GM19351 (cell line): Measurements from ENCODE around the gene ABCF3.

Experiments
- ATAC-seq: cut with Tn5 transposase; IDR thresholded peaks from one replicate; pipeline ENCODE4 v1.9.1; 2021; ENCODE audit warnings: mild to moderate bottlenecking, moderate library complexity; ENCODE audit not compliant: unreplicated experiment

ABCF3 gene

DNA sequence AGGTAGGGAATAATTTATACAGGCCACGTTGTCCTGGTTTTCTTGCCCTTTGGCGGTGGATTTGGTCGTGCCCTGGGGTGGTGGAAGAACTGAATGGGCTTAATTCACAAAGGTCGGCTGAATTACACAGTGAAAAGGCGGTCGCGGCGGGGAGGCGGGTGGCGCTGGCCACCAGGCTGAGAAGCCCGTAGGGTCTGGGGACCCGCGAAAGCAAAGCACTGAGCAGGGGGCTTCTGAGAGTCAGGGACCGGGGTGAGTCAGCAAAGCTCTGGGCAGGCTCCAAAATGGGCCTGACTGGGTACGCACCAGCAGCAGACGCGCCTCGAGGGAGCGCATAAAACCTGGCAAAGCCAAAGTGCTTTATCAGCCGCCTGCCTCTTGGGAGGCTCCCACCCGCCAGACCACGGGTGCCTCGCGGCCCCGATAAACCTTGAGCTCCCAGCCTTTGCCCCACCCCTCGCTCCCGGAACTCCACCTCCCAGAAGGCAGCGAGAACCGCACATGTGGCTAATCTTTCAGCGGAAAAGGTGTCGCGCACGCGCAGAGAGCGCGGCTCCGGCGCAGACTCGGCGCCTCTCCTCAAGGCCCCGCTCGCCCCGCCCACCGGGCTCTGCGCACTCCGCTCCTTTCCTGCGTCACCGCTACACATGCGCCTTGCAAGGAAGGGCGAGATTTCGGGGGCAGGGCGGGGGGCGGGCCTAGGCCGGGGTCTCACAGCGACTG is 377 bp upstream of the ABCF3 start:
- peak; percentile 89 for ATAC-seq

DNA sequence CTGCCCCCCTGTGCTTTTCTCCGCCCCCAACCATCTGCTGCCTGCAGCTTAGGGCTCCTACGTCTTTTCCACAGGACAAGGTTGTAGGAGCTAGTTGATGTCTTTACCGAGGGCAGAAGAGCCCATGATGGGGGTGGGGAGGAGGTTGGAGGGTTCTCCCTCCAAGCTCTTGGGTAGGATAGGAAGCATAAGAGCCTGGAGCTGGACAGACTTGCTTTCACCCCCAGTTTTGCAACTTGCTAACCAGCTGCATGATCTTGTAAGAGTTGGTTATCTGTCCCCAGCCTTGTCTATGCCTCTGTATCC is 856 bp downstream of the ABCF3 start:
- ATAC-seq: no peak

DNA sequence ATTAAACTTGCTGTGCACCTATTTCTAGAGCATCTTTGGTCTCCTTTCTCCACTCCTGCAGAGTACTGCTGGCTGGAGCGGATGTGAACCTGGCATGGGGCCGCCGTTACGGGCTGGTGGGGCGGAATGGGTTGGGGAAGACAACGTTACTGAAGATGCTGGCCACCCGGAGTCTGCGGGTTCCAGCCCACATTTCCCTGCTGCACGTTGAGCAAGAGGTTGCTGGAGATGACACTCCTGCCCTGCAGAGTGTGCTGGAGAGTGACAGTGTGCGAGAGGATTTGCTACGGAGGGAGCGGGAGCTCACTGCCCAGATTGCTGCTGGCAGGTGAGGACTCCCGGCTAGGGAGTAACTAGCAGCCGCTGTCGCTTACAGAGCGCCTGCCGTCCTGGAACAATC is 2.1 kb downstream of the ABCF3 start:
- no peak for ATAC-seq

DNA sequence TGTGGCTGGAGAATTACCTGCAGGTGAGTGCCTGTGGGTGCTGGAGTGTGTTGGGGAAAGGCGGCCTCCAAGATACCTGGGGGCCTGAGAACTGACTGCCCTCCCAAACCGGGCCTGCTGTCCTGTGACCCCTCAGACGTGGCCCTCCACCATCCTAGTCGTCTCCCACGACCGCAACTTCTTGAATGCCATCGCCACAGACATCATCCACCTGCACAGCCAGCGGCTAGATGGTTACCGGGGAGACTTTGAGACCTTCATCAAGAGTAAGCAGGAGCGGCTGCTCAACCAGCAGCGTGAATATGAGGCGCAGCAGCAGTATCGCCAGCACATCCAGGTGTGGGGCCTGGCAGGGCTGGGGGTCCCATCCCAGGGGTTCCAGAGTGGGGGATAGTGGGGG is 3.4 kb downstream of the ABCF3 start:
- no peak for ATAC-seq

DNA sequence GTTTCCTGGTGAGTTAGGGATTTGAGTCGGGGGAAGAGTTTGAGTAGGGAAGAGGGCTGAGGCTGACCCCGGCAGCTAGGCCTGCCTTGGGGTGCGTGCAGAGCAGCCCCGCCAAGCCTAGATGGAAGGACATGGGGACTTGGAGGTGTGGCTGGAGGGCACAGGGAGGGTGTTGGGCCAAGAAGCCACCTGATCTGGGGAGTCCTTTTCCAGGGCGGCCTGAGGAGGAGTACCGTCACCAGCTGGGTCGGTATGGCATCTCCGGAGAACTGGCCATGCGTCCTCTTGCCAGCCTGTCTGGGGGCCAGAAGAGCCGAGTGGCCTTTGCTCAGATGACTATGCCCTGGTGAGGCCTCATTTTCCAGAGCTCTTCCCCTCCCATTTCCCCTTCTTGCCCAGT is 6.9 kb downstream of the ABCF3 start:
- ATAC-seq: no peak

DNA sequence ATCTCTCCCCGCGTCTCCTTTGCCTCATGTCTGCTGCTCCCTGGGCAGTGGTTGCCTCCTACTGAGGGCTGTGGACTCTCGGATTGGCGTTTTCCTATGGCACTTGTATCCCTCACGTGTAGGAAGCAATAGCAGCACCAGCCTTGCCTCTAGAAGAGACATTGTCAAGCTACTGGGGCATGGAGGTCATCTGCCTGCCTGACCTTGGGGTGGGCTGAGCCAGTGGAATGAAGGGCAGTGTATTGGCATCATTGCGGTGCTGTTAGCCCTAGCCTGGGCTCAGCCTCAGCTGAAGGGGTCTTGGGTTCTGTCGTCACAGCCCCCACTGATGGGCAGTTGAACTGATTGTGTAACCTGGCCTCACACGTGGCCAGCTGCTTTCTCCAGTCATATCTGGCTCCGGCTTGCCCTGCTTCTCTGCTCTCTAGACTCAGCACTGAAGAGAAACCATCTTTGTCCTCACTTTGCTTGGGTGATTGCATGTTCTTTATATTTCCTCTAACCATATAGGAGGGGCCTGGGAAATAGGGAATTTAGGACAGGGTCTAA is 8.1 kb downstream of the ABCF3 start:
- no peak for ATAC-seq

DNA sequence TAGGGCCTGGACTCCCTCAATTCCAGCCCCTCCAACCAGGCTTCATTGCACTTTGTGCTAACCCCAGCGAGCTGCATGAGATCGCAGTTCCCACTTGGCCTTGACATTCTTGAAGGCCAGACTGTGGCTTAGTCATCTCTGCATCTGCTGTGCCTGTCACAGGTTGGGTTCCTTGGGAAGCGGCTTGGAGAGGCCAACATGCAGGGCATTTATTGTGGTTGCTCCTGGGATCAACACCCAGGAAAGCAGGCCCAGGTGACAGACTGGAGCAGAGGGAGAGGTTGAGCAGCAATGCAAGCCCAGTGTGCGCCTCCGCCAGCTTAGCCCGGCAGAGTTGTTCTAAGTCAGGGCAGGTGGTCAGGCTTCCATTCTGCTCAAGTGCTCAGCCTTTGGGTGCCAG is 10.5 kb downstream of the ABCF3 start:
- ATAC-seq: no peak

DNA sequence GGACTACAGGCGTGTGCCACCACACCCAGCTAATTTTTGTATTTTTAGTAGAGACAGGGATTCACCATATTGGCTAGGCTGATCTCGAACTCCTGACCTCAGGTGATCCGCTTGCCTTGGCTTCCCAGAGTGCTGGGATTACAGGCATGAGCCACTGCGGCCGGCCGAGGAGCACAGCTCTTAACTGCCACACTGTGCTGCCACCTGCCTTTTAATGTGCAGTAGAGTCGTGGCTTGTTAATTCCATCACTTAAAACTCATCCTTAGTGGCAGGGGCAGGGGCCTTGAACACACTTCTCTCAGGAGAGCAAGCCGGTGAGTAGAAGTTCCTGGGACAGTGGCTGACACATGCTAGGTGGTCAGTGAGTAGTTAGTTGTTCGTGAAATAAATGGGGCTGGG is 12.5 kb downstream of the ABCF3 start:
- ATAC-seq: no peak

DNA sequence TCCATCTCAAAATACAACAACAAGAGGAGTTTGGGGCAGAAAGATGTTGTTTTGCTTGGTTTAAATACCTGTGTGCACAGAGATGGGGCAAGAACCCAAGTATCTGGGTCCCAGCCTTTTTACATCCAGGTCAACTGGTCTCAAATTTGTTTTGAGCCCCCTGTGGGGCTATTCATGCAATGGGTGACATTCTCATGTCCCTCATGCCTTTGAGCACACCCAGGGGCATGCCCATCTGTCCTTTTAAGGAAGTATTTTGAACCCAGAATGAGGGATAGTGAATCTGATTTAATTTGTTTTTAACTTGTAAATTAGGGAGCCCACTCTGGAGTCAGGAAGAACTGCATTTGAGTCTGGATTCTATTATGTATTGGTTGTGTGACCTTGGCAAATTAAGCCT is 14.8 kb downstream of the ABCF3 start:
- no peak for ATAC-seq

DNA sequence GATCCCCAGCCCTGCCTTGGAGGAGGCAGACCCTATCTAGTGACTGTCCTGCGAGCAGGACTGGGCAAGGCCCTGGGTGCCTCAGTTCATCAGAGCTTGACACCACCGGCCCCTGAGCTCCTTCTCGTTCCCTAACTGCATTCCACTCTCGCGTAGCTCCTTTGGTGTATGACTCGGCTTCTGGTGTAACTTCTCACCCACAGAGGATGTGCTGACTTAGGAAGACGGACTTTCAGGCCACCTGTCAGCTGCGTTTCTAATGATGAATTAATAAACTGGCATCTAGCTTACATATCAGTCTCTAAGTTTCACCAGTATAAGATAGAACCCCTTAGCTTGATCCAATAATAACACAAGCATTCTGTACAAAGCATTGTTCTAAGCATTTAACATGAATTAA is 17.5 kb downstream of the ABCF3 start:
- no peak for ATAC-seq

DNA sequence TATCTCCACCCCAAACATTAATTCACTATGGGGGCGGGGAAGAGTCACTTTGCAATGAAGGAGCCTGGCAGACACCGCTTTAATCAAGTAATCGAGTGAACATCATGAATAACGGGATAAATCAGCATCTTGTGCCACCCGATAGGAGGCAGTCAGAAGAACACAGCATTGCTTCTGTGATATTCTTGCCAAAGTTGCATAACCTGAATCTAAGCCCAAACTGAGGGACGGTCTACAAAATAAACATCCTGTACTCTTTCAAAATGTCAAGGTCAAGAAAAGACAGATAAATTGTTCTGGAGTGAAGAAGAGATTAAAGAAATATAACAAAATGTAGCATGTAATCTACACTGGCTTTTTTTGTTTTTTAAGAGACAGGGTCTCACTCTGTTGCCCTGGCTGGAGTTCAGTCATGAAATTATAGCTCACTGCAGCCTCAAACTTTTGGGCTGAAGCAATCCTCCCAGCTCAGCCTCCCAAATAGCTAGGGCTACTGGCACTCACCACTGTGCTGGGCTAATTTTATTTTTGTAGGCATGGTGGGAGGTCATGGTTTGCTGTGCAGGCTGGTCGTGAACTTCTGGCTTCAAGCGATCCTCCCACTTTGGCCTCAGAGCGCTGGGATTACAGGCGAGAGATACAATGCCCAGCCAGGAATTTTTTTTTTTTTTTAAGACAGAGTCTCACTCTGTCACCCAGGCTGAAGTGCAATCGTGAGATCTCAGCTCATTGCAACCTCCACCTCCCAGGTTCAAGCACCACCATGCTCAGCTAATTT is 23.3 kb downstream of the ABCF3 start:
- ATAC-seq: no peak

DNA sequence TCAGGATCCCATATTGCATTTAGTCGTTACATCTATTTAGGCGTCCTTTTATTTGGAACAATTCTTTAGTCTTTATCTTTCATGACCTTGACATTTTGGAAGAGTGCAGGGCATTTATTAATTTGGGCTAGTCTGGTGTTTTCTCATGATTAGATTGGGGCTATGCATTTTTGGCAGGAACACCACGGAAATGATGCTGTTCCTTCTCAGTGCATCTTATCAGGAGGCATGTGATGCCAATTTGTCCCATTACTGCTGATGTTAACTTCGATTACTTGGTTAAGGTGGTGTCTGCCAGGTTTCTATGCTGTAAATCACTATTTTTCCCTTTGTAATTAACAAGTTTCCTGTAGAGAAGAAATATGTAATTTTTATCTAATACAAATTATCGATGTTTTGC is 25.3 kb downstream of the ABCF3 start:
- no peak for ATAC-seq

DNA sequence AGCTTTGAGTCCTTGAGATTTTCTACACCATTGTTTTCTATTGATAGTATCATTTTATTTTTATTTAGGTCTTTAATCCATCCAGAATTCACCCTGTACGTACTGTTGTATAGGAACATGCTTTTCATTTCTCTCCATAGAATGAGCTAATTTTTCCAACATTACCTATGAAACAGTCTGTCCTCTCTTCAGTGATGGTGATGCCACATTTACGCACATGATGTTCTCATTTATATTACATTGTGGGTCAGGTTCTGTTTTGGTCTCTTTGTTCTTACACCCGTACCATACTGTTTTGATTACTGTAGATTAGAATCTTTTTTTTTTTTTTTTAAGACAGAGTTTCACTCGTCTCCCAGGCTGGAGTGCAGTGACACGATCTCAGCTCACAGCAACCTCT is 25.7 kb downstream of the ABCF3 start:
- no peak for ATAC-seq

DNA sequence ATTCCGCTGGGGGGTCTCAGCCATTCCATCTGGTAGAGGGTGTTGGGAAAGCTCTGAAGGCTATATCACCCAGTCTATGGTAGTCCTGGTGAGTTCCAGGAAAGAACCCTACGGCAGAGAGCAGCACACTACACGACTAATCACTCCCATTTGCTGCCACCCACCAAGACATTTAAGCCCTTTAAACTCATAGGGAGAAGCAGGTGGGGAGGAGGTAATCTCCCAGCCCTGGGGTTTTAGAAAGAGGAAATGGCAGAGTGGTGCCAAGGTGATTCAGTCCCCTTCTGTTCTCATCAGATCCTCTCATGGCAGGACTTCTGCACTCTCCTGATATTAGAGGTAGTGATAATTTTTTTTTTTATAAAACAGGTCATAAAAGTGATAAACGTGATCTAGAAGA is 32.8 kb downstream of the ABCF3 start:
- ATAC-seq: no peak

DNA sequence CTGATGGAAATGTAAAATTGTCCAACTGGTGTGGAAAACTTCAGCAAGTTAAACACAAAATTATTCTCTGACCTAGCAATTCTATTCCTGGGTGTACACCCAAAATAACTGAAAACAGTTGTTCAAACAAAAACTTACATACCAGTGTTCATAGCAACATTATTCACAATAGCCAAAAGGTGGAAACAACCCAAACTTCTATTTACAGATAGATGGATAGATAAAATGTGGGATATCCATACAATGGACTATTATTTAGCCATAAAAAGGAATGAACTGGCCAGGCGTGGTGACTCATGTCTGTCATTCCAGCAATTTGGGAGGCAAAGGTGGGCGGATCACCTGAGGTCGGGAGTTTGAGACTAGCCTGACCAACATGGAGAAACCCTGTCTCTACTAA is 36.5 kb downstream of the ABCF3 start:
- ATAC-seq: no peak

DNA sequence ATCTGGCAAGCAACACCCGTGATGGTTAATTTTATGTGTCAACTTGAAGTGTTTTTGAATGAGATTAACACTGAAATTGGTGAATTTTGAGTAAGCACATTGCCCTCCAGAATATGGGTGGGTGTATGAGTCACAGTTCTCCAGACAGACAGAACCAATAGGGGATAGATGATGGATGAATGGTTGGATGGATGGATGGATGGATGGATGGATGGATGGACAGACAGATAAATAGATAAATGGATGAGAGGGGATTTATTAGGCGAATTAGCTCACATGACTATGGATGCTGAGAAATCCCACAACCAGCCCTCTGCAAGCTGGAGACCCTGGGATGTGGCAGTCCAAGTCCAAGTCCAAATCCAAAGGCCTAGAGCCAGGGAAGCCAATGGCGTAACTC is 37.9 kb downstream of the ABCF3 start:
- no peak for ATAC-seq

DNA sequence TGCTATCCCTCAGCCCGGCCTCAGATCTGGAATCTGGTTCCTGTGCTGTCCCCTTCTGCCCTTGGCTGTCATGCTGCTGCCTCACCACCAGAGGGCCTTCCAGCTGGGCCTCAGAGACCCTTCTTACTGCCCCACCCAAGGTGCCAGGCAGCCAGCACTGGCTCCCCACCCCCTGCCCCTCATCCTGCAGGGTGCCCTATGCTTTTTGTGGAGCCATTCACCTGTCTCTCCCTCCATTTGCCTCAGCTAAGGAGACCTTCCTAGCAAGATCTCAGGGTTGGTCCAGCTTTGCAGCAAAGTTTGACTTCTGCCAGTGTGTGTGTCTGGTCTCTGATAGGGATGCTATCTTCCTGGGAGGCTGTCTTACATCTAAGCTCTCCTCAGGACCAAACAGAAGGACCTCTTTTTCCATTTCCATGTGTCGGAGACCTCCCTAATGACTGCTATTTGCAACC is 41.5 kb downstream of the ABCF3 start:
- peak; percentile 52 for ATAC-seq

DNA sequence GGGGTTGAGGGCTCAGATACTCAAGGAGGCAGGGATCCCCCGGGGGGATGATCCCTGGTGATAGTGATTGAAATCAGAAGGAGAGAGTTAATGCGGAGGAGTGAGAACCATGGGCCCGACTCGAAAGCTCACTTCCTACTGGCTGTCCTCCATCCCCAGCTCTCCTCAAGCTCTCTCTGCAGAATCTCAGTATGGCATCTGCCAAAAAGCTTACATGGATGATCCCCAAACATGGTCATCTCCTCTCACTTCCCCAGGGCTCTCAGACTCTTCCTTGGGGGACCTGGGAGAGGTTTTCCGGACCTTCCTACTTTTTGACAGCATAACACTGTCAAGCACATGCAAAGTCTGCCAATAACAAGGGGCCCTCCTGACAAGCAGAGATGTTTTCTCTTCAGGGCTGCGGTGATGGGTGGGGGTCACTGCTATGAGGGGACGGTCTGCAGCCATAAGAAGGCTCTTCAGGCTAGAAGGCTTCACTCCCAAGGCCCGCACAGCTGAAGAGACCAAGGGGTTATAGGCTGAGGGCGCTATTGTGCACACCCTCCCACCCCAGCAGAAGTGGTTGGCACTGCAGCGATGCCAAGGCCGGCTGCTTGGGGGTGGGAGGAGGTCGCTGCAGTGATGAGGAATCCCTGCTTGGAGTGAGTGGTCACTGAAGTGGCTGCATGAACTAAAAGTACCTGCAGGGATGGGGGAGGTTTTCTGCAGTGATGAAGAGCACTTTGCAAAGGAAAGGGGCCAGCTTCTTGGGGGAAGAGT is 42.6 kb downstream of the ABCF3 start:
- ATAC-seq: no peak

DNA sequence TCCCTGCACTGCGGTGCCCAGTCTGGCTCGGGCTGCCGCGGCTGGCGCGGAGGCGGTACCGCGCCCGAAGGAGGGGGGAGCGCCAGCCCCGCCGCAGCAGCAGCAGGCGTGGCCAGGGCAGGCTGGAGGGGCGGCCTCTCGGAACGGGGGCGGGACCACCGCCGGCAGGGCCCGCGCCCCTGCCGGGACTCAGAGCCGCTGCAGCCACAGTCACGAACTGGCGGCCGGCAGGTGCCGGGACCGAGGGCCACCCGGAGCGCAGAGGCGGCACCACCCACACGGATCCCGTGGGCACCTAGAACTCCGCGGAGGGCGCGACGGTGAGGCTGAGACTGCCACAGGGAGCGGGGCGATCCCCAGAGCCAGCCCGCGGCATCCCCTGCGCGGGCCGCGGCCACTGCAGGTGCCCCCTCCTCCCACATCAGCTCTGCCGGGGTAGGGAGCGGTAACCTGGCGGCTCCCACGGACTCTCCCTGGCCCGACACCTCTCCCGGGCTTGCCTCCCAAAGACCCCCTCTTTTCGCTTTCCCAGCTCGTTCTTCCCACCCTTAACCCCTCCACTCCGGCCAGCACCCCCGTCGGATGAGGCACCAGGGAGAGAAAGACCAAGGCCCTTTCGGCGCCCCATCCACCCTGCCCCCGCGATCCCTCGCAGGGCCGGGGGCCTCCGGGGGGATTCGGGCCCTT is 43.5 kb downstream of the ABCF3 start, which contains the start of gene VWA5B2:
Gene VWA5B2, plus strand, starts transcription at position 192 of the 687 bp plus-strand sequence. CDS start 944 bp downstream, outside the sequence.
- peak; percentile 83 for ATAC-seq

DNA sequence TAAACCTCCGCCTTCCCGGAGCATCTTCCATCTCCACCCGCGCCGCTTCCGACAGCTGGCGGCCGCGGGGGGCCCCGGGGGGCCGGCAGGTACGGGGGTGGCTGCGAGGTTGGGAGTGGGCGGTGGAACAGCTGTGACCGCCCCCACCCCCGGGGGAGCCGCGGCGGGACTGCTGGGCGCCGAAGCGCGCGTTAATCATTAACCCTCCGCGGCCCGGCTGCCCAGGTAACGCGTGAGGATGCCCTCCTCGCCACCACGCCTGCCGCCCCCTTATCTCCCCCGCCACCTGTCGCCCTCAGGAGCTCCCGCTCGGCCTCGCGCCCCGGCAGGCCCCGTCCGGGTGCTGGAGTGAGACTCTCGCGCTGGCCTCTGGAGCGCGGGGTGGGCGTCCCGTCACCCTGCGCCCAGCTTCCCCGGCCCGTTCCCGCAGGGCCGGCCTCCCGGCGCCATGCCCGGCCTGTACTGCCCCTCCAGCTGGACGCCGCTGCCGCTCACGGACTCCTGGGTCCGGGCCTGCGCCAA is 44.1 kb downstream of the ABCF3 start:
- no peak for ATAC-seq
